GM15510 (cell line): ENCODE data around the gene KLC1.

ENCODE experiments used
- POLR2A ChIP-seq: IDR thresholded peaks from 3 replicates; pipeline ENCODE4 v1.6.1; 2011; ENCODE audit warnings: borderline replicate concordance; ENCODE audit not compliant: insufficient read length; ENCODE audit errors: extremely low read depth

Gene KLC1

DNA sequence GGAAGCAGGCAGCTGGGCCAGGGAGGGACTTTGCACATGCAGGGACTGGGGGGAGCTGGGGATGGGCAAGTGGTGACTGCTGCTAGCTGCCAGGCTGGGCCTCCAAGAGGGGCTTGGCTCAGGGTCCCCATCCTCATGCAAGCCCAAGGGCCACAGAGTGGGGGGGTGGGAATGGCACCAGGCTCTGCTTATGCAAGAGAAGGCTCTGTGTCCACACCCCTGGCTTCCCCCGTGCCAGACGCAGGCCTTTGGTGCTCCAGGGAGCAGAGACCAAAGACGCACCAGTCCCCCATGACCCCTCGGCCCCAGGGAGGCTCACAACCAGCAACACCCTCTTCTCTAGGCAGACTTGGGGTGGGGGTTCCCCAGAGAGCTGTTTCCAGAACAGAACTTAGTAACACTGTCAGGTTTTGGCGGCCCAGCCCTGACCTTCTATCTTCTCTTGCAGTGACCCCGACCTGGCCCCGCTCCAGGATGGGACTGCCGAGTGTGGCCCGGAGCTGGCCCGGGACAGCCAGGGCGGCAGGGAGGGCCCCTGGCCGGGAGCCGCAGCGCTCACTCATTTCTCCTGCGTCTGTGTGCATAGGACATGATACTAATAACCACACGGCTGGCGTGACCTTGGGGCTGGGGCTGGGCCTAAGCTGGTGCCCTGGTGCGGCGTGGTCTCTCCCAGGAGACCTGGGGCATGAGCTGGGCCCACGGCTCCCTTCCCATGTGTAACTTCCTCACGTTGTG, 71.9 kb downstream of the KLC1 start:
- TF ChIP-seq POLR2A = no peak

DNA sequence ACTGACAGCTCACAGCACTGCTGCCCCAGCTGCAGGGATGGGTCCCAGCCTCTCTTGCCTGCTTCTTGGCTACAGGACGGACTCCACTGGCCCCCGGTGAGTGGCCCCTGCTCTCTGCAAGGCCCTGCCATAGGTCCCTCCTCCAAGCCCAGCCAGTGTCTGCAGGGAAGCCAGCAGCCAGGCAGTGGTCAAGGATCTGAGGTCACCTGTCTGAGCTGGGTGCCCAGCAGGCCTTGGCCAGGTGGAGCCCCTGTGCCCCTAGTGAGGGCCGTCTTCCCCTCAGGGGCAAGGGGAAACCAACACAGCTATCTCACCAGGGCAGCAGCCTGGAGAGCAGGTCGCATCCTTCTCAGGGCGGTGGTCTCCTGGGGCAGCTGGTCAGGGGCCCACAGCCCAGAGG, 73.1 kb downstream of the KLC1 start:
- TF ChIP-seq POLR2A = no peak

GRCh38 chr14:103702497-103703432, 73.8 kb downstream of the KLC1 start:
- peak; percentile 18 for TF ChIP-seq POLR2A

GRCh38 chr14:103703433-103704385, 74.7 kb downstream of the KLC1 start:
- no peak for TF ChIP-seq POLR2A

DNA sequence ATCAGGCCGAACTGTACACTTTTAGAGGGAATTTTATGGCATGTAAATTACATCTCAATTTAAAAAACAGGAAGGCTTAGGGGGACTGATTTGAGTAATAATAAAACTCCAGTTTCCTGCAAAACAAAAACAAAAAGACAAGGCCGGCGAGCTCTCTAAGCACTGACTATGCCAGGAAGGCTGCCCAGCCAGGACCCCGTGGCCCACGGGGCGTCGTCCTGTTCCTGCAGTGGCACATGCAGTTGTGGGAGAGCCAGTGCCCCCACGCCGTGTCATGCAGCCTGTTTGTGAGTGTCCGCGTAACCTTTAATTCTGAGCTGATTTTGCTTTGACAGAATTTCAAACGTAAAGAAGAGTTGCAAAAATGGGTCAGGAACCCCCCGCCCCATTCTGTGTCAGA, 75.7 kb downstream of the KLC1 start:
- no peak for TF ChIP-seq POLR2A

GRCh38 chr14:103705118-103705503, 76.1 kb downstream of the KLC1 start:
- no peak for TF ChIP-seq POLR2A

GRCh38 chr14:103705504-103706284, 76.7 kb downstream of the KLC1 start:
- TF ChIP-seq POLR2A = no peak

- no peak for TF ChIP-seq POLR2A
Observed at GRCh38 chr14:103706551-103707328, 77.7 kb downstream of the KLC1 start.

- TF ChIP-seq POLR2A = no peak
Observed at GRCh38 chr14:103707329-103708263, 78.6 kb downstream of the KLC1 start.

DNA sequence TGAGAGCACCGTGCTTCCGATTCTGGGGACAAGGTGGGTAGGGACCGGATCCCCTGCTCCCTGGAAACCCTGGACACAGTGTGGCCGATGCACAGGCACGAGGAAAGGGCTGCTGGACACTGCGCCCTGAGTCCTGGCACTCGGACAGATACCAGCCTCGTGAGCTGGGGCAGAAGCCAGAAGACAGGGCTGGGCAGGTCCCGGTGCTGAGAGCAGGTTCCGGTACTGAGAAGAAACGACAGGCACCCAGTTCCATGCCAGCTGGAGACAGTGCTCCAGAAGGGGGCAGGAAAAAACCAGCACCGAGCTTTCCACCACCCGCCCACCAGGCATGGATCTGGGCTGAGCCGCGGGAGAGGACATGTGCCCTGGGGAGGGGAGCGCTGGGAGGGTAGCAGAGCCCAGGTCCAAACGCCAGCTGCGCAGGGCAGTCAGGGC, 79.8 kb downstream of the KLC1 start:
- TF ChIP-seq POLR2A = no peak

- no peak for TF ChIP-seq POLR2A
Observed at GRCh38 chr14:103709814-103710213, 80.8 kb downstream of the KLC1 start.

GRCh38 chr14:103710771-103711377, 81.9 kb downstream of the KLC1 start:
- TF ChIP-seq POLR2A = no peak
